ENCODE data around the gene NSMF. TPM values are rescaled to one million over a fixed set of nuclear protein-coding genes. Genes with fewer than 3 reads are reported as not detected.

NSMF gene
- total and polyA plus RNA-seq, 10 of the 15 experiments (the other 5 are each of a cell fraction or from before 2014, with no cell fraction given): 0.13 to 44.3 (median 13.4) TPM

DNA sequence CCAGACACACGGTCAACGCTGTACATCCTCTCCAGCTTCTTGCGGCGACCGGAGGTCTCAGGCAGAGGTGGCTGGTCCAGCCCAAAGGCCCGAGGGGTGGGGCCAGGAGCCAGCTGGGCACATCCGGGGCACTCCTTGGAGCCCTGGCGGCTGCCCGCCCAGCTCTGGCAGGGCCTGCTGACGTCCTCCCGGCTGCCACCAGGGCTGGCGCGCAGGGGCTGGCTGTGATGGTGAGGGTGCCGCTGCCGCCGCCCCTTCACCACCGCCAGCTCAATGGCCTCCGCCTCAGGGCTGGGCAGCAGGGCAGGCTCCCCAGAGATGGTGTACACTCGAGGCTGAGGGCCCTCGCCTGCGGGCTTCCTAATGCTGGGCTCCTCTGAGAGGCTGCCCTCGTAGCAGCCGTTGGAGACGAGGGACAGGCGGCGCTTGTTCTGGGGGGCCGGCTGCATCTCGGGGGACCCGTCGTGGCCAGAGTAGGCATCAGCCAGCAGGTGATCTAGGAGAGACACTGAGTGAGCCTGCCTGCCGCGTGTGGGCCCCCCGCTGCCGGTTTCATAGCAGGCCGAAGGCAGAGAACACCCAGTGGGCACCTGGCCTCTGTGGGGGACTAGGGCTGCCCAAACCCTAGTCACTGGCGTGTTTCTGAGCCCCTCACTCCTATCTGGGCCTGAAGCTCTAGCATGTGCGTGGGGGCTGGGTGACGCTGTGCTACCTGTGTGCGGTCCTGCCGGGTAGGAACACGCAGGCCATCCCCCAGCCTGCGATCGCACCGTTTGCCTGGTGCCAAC is 1.5 kb downstream of the NSMF start (continued):
- TF ChIP-seq, protein P1, sequence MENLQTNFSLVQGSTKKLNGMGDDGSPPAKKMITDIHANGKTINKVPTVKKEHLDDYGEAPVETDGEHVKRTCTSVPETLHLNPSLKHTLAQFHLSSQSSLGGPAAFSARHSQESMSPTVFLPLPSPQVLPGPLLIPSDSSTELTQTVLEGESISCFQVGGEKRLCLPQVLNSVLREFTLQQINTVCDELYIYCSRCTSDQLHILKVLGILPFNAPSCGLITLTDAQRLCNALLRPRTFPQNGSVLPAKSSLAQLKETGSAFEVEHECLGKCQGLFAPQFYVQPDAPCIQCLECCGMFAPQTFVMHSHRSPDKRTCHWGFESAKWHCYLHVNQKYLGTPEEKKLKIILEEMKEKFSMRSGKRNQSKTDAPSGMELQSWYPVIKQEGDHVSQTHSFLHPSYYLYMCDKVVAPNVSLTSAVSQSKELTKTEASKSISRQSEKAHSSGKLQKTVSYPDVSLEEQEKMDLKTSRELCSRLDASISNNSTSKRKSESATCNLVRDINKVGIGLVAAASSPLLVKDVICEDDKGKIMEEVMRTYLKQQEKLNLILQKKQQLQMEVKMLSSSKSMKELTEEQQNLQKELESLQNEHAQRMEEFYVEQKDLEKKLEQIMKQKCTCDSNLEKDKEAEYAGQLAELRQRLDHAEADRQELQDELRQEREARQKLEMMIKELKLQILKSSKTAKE (IDR thresholded peaks at IDR 0.05; ENCODE audit: low read depth, poor library complexity, severe bottlenecking): no peak
- TF ChIP-seq SUZ12 (IDR thresholded peaks at IDR 0.05; ENCODE audit: unreplicated experiment): no peak
- no peak for TF ChIP-seq SIX5 (IDR thresholded peaks at IDR 0.05; ENCODE audit: low read depth, low read length, severe bottlenecking)
- TF ChIP-seq, protein P2, sequence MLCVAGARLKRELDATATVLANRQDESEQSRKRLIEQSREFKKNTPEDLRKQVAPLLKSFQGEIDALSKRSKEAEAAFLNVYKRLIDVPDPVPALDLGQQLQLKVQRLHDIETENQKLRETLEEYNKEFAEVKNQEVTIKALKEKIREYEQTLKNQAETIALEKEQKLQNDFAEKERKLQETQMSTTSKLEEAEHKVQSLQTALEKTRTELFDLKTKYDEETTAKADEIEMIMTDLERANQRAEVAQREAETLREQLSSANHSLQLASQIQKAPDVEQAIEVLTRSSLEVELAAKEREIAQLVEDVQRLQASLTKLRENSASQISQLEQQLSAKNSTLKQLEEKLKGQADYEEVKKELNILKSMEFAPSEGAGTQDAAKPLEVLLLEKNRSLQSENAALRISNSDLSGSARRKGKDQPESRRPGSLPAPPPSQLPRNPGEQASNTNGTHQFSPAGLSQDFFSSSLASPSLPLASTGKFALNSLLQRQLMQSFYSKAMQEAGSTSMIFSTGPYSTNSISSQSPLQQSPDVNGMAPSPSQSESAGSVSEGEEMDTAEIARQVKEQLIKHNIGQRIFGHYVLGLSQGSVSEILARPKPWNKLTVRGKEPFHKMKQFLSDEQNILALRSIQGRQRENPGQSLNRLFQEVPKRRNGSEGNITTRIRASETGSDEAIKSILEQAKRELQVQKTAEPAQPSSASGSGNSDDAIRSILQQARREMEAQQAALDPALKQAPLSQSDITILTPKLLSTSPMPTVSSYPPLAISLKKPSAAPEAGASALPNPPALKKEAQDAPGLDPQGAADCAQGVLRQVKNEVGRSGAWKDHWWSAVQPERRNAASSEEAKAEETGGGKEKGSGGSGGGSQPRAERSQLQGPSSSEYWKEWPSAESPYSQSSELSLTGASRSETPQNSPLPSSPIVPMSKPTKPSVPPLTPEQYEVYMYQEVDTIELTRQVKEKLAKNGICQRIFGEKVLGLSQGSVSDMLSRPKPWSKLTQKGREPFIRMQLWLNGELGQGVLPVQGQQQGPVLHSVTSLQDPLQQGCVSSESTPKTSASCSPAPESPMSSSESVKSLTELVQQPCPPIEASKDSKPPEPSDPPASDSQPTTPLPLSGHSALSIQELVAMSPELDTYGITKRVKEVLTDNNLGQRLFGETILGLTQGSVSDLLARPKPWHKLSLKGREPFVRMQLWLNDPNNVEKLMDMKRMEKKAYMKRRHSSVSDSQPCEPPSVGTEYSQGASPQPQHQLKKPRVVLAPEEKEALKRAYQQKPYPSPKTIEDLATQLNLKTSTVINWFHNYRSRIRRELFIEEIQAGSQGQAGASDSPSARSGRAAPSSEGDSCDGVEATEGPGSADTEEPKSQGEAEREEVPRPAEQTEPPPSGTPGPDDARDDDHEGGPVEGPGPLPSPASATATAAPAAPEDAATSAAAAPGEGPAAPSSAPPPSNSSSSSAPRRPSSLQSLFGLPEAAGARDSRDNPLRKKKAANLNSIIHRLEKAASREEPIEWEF (IDR thresholded peaks at IDR 0.05; ENCODE audit: insufficient replicate concordance, low read depth, low read length): no peak
